ENCODE measurements around the gene OR2T27. TPM values are rescaled to one million over a fixed set of nuclear protein-coding genes. Genes with fewer than 3 reads are reported as not detected.
"Not testable (repeated sequence)": the region's sequence is repeated elsewhere in the genome, so short reads cannot be mapped to it uniquely, and the experiment has no call there.

OR2T27 gene
- total RNA-seq, 1 donor: not detected

- no peak overlapping the region for H3K4me3 ChIP-seq (ENCODE audit: low read depth, low read length)
- TF ChIP-seq, protein P1, sequence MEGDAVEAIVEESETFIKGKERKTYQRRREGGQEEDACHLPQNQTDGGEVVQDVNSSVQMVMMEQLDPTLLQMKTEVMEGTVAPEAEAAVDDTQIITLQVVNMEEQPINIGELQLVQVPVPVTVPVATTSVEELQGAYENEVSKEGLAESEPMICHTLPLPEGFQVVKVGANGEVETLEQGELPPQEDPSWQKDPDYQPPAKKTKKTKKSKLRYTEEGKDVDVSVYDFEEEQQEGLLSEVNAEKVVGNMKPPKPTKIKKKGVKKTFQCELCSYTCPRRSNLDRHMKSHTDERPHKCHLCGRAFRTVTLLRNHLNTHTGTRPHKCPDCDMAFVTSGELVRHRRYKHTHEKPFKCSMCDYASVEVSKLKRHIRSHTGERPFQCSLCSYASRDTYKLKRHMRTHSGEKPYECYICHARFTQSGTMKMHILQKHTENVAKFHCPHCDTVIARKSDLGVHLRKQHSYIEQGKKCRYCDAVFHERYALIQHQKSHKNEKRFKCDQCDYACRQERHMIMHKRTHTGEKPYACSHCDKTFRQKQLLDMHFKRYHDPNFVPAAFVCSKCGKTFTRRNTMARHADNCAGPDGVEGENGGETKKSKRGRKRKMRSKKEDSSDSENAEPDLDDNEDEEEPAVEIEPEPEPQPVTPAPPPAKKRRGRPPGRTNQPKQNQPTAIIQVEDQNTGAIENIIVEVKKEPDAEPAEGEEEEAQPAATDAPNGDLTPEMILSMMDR (IDR thresholded peaks at IDR 0.05; ENCODE audit: insufficient read depth, low read length): no peak
- DNase-seq (ENCODE audit: low read depth): no peak
Measured at GRCh38 chr1:248670003-248670402, 14.7 kb upstream of the OR2T27 start.

- DNase-seq (ENCODE audit: low read depth); H3K4me3 ChIP-seq (ENCODE audit: low read depth, low read length): not testable (repeated sequence)
Measured at GRCh38 chr1:248663453-248664328, 8.4 kb upstream of the OR2T27 start.

- not testable (repeated sequence) for DNase-seq (ENCODE audit: low read depth); H3K4me3 ChIP-seq (ENCODE audit: low read depth, low read length)
Measured at GRCh38 chr1:248656797-248657196, 1.5 kb upstream of the OR2T27 start.

DNA sequence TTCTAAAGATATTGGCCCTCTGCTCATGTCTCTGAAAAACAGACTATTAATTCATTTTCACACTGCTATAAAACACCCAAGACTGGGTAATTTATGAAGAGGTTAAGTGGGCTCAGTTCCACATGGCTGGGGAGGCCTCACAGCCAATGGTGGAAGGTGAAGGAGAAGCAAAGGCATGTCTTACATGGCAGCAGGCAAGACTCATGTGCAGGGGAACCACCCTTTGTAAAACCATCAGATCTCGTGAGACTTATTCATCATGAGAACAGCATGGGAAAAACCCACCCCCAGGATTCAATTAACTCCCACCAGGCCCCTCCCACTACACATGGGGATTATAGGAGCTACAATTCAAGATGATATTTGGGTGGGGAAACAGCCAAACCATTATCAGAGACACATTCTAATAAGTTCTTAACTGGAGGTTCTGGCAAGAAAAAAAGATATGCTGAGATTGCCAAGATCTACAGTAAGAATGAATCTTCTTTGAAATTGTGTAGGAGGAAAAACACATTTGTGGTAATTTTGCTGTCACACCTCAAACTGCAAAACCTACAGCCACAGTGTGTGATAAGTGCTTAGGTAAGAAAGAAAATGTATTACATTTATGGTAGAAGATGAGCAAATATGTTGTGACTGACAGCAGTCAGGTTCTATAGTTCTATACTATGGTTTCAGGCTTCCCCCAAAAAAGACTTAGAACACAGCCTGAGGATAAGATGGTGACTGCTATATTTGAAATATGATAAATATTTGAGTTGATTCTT is 6.4 kb downstream of the OR2T27 start:
- H3K4me3 ChIP-seq (ENCODE audit: low read depth, low read length); DNase-seq (ENCODE audit: low read depth): not testable (repeated sequence)

GRCh38 chr1:248645178-248645577 is 10.2 kb downstream of the OR2T27 start, which contains the start of gene OR2T35:
OR2T35 (minus strand) TSS chr1:248645278; CDS start chr1:248639258, 6,020 bp downstream.
- DNase-seq (ENCODE audit: low read depth); H3K4me3 ChIP-seq (ENCODE audit: low read depth, low read length): not testable (repeated sequence)

DNA sequence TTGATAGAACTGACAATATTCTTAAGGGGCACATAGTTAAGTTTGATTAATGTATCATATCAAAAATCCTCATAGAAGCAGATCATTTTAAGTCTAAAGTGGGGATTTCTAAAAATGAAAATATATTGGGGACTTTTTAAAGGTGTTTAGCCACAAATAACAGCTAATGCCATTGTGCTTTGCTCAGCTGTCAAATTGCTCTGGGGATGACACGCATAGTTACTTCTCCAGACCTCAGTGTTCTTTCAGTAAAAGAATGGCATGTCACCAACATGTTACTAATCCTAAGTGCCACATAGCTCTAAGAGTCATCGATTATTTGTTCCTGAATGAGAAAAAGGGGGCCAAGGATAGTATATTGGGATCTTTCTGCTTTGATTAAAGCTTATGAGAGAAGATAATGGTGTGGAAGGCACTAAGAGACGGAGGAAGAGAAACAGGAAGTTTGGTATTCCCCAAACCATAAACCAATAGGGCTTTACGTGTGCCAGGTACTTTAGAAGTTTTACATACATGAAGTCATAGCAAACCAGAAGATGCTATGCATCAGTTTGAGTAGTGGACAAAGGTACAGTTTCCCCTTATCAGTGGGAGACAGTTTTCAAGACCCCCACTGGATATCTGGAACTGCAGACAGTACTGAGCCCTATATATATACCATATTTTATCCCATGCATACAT is 12.2 kb downstream of the OR2T27 start:
- H3K4me3 ChIP-seq (ENCODE audit: low read depth, low read length); DNase-seq (ENCODE audit: low read depth): not testable (repeated sequence)

DNA sequence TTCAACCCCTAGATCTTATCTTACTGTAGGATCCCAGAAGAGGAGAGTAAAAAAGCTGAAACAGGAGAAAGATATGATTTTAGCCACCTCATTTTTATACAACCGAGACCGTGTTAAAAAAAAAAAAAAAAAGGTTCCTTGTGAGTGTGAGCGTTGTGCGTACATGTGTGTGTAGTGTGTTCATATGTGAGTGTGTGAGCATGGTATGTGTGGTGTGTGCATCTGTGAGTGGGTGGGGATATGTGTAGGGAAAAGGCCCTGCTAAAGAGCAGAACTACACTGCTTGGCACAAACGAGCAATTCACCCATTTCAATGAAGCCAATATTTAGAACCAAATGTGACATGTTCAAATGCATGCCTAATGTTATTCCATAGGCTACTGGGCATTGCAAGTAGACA is 13.7 kb downstream of the OR2T27 start:
- not testable (repeated sequence) for H3K4me3 ChIP-seq (ENCODE audit: low read depth, low read length); DNase-seq (ENCODE audit: low read depth)

DNA sequence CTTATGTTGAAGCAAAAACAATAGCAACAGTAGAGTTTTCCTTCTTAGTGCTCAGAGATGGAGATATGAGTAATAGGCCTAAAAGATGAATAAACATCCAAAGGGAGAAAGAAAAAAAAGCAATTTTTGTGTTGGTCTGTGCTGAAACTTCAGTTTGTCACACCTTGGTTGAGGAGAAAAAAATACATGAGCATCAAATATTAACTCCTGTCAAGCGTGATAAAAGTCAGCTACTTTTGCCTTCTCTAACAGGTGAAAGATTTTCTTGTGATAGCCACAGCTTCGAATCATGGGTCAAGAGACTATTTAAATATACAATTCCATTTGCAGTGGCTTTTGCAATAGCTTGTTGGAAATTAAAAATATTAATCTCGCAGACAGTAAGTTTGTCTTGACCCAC is 14.4 kb downstream of the OR2T27 start:
- H3K4me3 ChIP-seq (ENCODE audit: low read depth, low read length); DNase-seq (ENCODE audit: low read depth): not testable (repeated sequence)

DNA sequence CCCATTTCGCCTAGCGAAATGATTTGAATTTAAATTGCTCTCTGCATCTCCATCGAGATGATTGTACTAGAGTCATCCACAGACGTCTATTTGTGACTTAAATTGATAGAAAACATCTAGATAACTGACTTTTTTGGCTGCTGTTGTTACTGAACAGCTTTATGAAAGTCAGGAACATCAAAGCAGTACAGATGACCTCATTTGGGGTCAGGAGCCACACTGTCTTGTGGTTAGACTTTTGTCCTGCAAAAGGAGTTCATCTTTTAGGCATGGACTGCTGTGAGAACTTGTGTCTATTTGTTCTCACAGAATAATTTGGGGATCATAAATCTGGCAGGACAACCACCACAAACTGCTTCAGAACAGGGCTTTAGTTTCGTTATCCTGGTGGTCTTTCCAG is 15.7 kb downstream of the OR2T27 start:
- not testable (repeated sequence) for H3K4me3 ChIP-seq (ENCODE audit: low read depth, low read length); DNase-seq (ENCODE audit: low read depth)

- DNase-seq (ENCODE audit: low read depth); H3K4me3 ChIP-seq (ENCODE audit: low read depth, low read length): not testable (repeated sequence)
Measured at GRCh38 chr1:248636612-248637011, 18.7 kb downstream of the OR2T27 start.

DNA sequence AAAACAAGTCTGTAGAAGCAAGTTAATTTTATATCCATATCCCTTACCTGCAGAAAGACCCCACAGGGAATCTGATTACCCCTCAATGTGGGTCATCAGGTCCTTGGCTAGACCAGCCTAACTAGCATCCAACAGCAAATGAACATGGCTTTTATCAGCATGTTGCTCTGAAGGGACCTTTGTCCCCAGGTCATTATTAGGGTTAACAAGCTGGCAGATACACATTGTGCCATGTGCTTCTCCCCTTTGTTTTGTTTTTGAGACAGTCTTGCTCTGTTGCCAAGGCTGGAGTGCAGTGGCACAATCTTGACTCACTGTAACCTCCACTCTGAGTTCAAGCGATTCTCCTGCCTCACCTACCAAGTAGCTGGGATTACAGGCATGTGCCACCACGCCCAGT is 20.3 kb downstream of the OR2T27 start, which contains the start of gene OR2T11:
Gene OR2T11, minus strand, starts transcription at position 101 of the 400 bp plus-strand sequence. CDS start 7,963 bp downstream, outside the sequence.
- H3K4me3 ChIP-seq (ENCODE audit: low read depth, low read length); DNase-seq (ENCODE audit: low read depth): not testable (repeated sequence)

GRCh38 chr1:248631354-248632008 is 23.8 kb downstream of the OR2T27 start:
- H3K4me3 ChIP-seq (ENCODE audit: low read depth, low read length): no peak overlapping the region
- TF ChIP-seq, protein P1 (IDR thresholded peaks at IDR 0.05; ENCODE audit: insufficient read depth, low read length): no peak
- no peak for DNase-seq (ENCODE audit: low read depth)
